ENCODE results near the gene WDR20.
"Not testable (repeated sequence)": the region's sequence is repeated elsewhere in the genome, so short reads cannot be mapped to it uniquely, and the experiment has no call there.

Gene WDR20

DNA sequence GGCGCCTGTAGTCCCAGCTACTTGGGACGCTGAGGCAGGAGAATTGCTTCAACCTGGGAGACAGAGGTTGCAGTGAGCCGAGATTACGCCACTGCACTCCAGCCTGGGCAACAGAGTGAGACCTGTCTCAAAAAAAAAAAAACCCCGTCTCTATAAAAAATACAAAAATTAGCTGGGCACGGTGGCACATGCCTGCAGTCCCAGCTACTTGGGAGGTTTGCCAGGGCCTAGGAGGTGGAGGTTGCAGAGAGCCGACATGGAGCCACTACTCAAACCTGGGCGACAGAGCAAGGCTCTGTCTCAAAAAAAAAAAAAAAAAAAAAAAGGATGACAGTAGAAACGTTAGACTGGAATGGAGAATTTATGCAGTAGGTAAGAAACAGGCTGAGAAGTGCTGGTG, 5.7 kb upstream of the WDR20 start:
- not testable (repeated sequence) for DNase-seq

DNA sequence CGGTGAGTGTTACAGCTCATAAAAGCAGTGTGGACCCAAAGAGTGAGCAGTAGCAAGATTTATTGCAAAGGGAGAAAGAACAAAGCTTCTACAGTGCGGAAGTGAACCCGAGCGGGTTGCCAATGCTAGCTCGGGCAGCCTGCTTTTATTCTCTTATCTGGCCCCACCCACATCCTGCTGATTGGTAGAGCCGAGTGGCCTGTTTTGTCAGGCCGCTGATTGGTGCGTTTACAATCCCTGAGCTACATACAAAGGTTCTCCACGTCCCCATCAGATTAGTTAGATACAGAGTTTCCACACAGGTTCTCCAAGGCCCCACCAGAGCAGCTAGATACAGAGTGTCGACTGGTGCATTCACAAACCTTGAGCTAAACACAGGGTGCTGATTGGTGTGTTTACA, 5.0 kb upstream of the WDR20 start:
- DNase-seq, result not testable (repeated sequence)

DNA sequence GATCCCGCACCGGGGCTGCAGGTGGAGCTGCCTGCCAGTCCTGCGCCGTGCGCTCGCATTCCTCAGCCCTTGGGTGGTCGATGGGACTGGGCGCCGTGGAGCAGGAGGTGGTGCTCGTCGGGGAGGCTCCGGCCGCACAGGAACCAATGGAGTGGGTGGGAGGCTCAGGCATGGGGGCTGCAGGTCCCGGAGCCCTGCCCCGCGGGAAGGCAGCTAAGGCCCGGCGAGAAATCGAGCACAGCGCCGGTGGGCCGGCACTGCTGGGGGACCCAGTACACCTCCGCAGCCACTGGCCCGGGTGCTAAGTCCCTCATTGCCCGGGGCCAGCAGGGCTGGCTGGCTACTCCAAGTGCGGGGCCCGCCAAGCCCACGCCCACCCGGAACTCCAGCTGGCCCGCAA, 4.2 kb upstream of the WDR20 start:
- not testable (repeated sequence) for DNase-seq

DNA sequence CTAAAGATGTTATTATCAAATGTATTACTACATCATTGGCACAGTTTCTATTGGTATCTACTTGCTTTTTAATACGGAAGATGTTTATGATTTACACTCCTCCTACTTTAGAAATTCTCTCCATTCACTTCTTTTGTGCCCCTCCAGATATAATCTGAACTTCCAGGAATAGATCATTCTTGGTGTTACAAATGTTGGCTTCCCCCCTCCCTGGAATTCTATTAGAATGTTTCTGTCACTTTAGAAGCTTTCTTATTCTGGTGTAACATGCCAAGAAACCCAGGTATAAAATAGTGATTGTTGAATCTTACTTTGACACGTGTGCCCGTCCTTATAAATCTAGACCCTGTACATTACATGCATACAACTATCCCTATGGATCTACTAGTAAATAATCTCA, 1.2 kb upstream of the WDR20 start:
- DNase-seq, result no peak

DNA sequence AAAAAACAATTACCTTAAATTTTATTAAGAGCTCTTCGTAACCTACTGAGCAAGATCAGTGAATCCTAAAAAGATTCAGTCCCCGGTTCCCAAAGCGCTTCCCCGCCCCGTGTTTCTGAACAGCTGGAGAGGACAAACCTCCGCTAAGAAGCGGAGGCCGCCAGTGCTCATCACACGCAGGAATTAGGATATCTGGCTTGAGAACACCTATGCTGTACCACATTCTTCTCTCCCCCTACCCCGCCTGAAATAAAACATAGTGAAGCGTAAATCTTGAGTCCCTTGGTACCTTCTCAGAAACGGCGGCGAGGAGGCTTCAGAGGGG, 774 bp upstream of the WDR20 start:
- DNase-seq, result peak; percentile 80

DNA sequence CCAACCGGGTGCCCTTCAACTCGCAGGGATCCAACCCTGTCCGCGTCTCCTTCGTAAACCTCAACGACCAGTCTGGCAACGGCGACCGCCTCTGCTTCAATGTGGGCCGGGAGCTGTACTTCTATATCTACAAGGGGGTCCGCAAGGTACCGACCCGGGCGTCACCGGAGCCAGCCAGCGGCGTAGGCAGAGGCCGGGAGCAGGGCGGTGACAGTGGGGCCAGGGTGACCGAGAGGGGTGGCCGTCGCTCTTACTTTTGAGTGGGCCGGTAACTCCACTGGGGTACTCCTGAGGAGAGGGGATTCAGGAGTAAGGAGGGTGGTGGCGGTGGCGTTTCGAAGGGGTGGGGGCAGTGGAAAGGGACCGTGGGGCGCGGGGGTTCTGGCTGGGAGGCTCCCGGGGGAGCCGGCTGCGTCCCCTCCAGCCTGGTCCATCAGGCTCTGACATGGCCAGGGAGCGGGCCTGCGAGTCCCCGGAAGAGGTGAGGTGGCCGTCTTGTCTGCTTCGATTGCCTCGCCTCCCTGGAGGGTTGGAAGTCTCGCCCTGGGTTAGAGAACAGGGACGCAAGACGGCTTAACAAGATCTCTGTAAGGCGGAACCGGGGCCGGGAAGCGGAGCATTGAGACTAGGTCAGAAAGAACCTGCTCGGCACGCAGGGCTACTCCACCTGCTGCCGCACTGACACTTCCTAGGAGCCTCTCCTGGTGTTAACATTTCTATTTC, 491 bp downstream of the WDR20 start:
- no peak for DNase-seq

DNA sequence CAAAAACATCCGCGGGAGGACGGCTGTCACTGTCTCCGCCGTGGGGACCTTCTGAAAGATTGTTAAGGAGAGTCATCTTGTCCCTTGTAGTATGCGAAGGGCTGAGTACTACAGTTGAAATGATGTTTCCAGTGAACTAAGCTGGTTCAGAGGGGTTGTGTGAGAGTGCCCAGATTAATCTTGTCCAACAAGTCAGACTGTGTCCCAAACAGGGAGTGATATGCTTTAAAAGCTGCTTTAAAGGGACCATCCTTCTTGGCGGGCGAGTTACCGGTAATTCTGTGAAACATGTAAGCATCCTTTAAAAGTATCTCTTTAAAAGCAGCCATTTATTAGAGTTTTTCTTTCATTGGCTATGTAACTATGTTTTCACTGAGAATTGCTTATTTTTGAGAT, 1.1 kb downstream of the WDR20 start:
- DNase-seq, result no peak

DNA sequence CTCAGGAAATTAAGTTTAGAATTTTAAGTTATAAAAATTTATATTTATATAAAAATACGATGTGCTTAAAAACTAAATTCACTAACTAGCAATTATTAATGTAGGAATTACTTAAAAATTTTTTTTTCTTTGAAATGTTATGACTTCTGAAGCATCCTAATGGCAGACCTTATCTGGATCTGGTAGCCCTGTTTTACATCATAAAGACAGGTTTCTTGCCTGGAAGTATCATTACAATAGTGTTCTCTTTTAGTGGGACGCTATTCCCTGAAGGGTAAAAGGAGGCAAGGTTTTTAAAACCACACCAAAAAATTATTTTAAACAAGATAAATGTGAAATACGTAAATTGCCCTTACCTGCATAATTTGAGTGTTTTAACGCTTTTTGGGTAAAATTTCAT, 2.1 kb downstream of the WDR20 start:
- DNase-seq, result no peak

DNA sequence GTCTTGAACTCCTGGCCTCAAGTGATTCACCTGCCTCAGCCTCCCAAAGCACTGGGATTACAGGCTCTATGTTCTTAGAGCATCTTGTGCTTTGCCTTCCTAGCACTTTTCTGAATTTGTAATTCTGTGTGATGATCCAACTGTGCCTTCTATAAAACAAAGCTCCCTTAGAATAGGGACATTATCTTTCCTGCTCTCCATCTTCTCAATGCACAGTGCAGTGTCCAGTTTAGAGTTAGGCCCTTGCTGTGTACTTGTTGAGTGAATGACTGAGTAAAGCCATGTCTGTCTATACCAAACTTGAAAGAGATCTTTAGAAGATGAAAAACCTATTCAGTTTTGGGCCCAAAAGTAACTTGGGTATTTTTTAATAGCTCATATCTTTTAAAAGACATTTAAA, 5.2 kb downstream of the WDR20 start:
- no peak for DNase-seq

DNA sequence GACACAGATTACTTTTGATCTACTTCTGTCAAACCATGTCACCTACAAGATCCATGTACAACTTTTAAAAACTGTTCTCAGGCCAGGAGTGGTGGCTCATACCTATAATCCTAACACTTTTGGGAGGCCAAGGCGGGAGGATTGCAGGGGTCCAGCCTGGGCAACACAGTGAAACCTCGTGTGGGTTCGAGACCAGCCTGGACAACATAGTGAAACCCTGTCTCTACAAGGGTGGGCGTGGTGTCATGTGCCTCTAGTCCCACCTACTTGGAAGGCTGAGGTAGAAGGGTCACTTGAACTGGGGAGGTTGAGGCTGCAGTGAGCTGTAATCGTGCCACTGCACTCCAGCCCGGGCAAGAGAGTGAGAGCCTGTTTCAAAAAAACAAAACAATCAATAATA, 5.7 kb downstream of the WDR20 start:
- DNase-seq, result no peak

DNA sequence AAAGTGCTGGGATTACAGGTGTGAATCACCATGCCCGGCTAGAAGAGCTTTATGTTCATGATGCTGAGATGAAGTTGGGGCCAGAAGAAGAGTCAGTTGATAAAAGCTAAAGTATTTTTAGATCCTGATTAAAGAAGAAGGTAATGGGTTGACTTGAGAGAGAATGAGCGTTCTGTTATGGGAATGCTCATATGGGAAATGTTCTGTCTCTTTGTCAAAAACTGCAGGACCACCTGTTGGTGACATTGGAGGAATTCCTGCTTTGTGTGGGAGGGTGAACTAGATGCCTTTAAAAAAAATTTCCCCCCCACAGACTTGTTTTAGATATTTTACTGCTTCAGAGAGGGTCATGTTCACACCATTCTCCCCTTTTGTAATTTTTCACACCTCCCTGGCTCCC, 6.7 kb downstream of the WDR20 start:
- DNase-seq, result no peak

DNA sequence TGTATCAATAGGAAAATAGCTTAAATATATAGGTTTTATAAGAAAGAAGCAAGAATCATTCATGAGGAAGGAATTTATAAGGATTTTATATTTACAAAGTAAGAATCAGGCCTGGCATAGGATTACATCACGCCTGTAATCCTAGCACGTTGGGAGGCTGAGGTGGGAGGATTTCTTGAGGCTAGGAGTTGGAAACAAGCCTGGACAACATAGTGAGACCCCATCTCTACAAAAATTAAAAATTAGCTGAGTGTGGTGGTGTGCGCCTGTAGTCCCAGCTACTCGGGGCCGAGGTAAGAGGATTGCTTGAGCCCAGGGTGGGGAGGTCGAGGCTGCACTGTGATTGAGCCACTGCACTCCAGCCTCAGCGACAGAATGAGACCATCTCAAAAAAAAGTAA, 10.4 kb downstream of the WDR20 start:
- no peak for DNase-seq

DNA sequence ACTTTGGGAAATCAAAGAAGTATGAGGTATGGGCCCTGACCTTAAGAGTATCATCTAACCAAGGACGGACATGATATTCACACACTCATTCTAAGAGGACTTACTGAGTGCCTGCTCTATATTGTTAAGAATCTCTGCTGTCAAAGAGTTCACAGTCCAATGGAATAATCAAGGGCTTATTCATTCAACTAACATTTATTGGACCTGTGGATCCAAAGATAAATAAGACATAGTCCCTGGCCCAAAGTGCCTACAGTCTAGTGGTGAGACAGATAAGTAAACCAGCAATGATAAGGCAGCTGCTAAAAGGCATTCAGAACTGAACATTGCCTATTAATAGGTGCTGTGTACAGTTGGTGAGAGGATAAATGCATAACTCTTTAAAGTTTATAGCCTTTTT, 11.0 kb downstream of the WDR20 start:
- no peak for DNase-seq

DNA sequence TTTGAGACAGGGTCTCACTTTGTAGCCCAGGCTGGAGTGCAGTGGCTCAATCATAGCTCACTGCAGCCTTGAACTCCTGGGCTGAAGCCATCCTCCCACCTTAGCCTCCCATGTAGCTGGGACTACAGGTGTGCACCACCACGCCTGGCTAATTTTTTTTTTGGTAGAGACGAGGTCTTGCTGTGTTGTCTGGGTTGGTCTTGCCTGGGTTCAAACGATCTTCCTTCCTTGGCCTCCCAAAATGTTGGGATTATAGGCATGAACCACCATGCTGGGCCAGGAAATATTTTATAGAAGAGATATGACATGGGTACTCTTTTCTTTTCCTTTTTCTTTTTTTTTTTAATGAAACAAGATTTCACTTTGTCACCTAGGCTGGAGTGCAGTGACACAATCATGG, 11.7 kb downstream of the WDR20 start:
- DNase-seq, result not testable (repeated sequence)

DNA sequence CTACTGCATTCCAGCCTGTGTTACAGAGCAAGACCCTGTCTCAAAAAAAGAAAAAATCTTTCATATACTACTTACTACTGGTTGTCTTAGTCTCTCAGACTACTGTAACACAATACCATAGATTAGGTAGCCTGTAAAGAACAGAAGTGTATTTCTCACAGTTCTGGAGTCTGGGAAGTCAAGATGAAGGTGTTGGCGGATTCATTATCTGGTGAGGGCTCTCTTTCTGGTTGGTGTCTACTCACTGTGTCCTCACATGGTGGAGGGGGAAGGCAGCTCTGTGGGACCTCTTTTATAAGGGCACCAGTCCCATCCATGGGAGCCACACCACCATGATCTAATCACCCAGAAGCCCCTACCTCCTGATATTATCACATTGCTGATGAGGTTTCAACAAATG, 14.4 kb downstream of the WDR20 start:
- DNase-seq, result no peak

DNA sequence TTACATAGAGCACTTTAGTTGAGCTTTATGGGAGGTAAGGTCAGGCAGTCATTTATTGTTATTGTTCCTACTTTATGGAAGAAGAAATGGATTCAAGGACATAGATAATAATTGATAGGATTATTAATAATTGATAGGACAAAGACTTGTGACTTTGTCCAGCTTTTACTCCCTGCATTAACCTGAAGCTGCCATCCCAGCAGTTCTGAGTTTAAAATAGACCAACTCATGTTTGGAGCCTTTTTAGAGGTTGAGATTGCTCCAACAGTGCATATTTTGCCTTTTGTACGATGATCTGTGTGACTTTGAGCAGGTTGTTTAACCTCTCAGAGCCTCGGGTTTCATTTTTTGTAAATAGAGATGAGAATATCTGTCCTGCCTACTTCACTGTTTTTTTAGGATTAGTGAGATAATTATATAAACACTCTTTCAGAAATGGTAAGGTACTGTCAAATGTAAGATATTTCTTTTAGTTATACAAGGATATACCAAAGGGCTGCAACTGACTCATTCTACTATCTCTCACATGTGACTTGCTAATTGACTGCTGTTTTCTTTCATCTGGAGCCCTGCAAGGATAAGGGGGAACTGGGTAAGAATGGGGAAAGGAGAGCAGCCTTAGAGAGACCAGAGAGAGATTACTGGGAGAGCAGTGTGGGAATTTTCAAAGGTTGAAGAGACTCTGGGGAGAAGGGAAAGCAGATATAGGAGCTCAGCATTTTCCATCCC, 15.3 kb downstream of the WDR20 start:
- no peak for DNase-seq

DNA sequence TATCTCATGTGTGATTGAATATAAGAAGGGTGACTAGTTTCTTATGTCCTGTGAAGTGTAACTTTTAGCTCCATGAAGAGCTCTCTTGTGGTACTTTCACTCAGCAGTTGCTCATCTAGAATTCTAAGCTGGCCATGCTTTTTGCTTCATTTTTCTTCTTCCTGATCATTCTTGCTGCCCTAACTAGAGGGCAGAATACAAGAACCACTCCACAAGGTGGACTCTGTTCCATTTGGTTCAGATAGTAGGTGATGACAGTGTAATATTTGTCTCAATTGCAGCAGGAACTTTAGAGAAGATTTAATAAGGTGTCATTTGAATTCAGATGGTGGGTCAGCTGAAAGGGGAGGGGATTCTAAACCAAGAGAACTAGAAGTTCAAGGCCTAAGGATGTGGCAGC, 17.6 kb downstream of the WDR20 start:
- no peak for DNase-seq

DNA sequence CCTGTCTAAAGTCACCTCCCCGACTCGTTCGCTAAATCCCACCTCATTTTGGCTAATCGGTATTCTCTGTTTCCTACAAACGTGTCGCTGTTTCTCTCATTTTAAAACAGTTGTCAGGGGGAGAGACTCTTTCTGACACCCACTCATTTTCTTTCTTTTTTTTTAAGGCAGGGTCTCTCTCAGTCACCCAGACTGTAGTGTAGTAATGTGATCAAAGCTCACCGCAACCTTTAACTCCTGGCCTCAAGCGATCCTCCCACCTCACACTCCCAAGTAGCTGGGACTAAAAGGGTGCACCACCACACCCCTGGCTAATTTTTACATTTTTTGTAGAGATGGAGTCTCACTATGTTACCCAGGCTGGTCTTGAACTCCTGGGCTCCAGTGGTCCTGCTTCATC, 19.1 kb downstream of the WDR20 start:
- no peak for DNase-seq

DNA sequence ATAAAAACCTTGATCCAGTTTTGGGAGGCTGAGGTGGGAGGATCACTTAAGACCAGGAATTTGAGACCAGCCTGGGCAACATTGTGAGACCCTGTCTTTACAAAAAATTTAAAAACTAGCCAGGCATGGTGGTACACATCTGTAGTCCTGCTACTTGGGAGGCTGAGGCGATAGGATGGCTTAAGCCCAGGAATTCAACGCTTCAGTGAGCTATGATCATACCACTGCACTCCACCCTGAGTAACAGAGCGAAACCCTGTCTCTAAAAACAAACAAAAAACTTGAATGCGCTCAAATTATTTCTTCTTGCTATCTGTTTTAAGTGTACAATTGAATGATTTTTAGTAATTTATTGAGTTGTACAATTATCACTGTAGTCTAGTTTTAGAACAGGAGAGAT, 20.1 kb downstream of the WDR20 start:
- no peak for DNase-seq

DNA sequence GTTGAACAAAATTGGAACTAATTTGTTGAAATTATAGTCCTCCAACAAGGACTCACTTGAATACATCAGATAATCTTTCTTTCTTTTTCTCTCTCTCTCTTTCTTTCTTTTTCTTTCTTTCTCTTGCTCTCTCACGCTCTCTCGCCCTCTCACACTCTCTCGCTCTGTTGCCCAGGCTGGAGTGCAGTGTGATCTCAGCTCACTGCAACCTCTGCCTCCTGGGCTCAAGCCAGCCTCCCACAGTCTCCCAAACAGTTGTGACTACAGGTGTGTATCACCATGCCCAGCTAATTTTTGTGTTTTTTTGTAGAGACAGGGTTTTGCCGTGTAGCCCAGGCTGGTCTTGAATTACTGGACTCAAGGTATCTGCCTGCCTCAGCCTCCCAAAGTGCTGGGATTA, 22.8 kb downstream of the WDR20 start:
- DNase-seq, result no peak

DNA sequence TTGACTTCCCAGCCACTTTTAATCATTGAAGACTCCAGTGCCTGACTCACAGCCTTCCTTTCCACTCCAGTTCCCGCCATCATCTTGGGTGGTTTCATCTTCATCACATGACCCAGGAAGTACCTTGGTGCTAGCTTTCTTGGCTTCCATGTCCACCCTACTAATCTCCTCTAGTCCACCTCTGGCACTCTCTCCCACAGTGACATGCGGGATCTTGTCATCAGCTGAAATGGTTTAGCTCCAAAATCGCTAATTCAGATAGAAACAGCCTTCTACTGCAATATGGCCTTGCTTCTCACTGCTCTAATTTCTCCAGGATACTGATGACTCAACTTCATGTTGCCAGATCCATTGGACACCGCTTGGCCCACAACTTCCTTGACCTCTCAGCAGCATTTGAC, 24.5 kb downstream of the WDR20 start:
- DNase-seq, result no peak

DNA sequence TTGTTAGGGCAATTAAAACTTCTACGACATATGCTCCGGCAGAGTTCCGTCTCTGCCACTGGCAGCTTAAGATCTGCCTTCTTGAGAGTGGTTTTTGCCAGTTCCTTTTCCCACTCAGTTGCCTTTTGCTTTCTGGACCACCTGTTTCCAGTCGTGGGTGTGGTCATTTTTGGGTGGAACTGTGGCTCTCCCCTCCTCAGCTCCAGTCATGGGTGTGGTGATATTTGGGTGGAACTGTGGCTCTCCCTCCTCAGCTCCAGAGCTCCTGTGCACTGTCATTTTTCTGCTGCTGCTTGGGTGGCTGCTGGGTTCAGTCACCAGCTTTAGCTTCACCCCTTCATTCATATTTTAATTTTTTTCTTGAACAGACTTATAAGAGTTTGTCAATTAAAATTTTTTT, 25.3 kb downstream of the WDR20 start:
- no peak for DNase-seq

DNA sequence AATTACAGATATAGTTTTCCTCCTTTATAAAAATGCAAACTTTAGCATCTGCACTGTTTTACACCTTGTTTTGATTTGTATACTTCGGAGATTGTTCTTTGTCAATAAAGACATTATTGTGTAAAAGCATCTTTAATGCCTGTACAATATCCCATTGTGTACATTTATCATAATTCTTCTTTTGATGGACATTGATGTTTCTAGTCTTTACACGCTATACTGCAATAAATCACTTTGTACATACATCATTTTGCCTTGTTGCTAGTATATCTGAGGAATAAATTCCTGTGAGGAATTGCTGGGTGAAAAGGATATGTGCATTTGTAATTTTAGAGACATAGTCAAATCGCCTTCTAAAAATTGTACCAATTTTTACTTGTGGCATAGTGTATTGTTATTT, 30.4 kb downstream of the WDR20 start:
- no peak for DNase-seq

DNA sequence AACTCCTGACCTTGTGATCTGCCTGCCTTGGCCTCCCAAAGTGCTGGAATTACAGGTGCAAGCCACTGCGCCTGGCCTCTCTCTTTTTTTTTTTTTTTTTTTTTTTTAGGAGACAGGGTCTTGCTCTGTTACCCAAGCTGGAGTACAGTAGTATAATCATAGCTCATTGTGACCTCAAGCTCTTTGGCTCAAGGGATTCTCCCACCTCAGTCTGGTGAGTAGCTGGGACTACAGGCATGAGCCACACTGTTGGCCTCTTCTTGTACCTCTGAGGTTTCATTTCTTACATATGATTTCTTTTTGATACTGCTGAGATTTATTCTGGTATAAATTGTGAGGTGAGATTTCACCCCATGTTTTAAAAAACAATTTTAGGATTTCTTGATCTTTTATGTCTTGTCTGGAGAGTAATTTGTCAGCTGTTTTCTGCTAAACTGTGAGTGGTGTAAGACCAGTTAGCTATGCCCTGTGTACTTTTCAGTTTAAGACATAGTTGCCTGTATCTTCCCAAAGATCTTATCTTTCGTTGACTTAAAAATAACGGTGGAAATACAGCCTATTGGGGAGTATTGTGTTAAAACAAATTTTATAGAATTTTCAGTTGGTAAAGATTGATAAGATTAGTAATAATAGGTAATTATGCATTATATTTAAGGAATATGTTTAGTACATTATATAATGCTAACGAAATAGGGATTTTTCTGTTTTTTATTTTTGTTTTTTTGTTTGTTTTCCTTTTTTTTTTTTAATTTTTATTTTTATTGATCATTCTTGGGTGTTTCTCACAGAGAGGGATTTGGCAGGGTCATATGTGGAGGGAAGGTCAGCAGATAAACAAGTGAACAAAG, 31.7 kb downstream of the WDR20 start:
- no peak for DNase-seq

DNA sequence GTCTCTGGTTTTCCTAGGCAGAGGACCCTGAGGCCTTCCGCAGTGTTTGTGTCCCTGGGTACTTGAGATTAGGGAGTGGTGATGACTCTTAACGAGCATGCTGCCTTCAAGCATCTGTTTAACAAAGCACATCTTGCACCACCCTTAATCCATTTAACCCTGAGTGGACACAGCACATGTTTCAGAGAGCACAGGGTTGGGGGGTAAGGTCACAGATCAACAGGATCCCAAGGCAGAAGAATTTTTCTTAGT, 32.2 kb downstream of the WDR20 start:
- not testable (repeated sequence) for DNase-seq
